Measurements from ENCODE around the gene TMEM25. TPM values are rescaled to one million over a fixed set of nuclear protein-coding genes. Genes with fewer than 3 reads are reported as not detected.
A peak's percentile ranks its signal among the peaks of the same experiment; 100 is the strongest.

Gene TMEM25
- total RNA-seq, 1 experiment from 2014 or later: 7.8 TPM

GRCh38 chr11:118531597-118532084, 649 bp downstream of the TMEM25 start:
- CTCF ChIA-PET: no interaction called here
- H3K27ac Mint-ChIP-seq (ENCODE audit: unreplicated experiment): no peak overlapping the region
- peaks cover 33% of the 10 kb centered on the region for H3K36me3 Mint-ChIP-seq (ENCODE audit: insufficient read depth, unreplicated experiment)
- H3K4me3 Mint-ChIP-seq (ENCODE audit: low read depth, unreplicated experiment): peak overlapping the region; percentile 75
- no peaks in the 10 kb centered on the region for H3K9me3 Mint-ChIP-seq (ENCODE audit: low read depth, unreplicated experiment)
- no peak for DNase-seq
- no peaks in the 10 kb centered on the region for H3K27me3 Mint-ChIP-seq (ENCODE audit: unreplicated experiment)
- no TSS peak for BruUV-seq (replicated peaks)
- peaks cover 13% of the 10 kb centered on the region for H3K4me1 Mint-ChIP-seq (ENCODE audit: low read depth, unreplicated experiment)
- intact Hi-C loops (cut with micrococcal nuclease; ENCODE audit: unreplicated experiment): no loop called here
- TF ChIP-seq CTCF (IDR thresholded peaks at IDR 0.05; ENCODE audit: unreplicated experiment): no peak

- intact Hi-C loops (cut with micrococcal nuclease; ENCODE audit: unreplicated experiment): no loop called here
- no peak for TF ChIP-seq CTCF (IDR thresholded peaks at IDR 0.05; ENCODE audit: unreplicated experiment)
- CTCF ChIA-PET: no interaction called here
- Mint-ChIP-seq H3K36me3 (ENCODE audit: insufficient read depth, unreplicated experiment) (peaks cover 30% of the 10 kb centered on the region), H3K4me1 (ENCODE audit: low read depth, unreplicated experiment) (peaks cover 13% of the 10 kb centered on the region), H3K27ac (ENCODE audit: unreplicated experiment) (no peak overlapping the region), H3K27me3 (ENCODE audit: unreplicated experiment) (no peaks in the 10 kb centered on the region), H3K9me3 (ENCODE audit: low read depth, unreplicated experiment) (no peaks in the 10 kb centered on the region), H3K4me3 (ENCODE audit: low read depth, unreplicated experiment) (peak overlapping the region; percentile 75)
- BruUV-seq (replicated peaks): no TSS peak
- DNase-seq: no peak
Measured at GRCh38 chr11:118532091-118532490, 1.1 kb downstream of the TMEM25 start.

GRCh38 chr11:118532852-118533768, 2.1 kb downstream of the TMEM25 start:
- peaks cover 26% of the 10 kb centered on the region for H3K36me3 Mint-ChIP-seq (ENCODE audit: insufficient read depth, unreplicated experiment)
- intact Hi-C loops (cut with micrococcal nuclease; ENCODE audit: unreplicated experiment): no loop called here

More at GRCh38 chr11:118532852-118533768, 2.1 kb downstream of the TMEM25 start:
- H3K27me3 Mint-ChIP-seq (ENCODE audit: unreplicated experiment): no peaks in the 10 kb centered on the region
- DNase-seq: no peak
- H3K4me1 Mint-ChIP-seq (ENCODE audit: low read depth, unreplicated experiment): peaks cover 13% of the 10 kb centered on the region
- no peak overlapping the region for H3K27ac Mint-ChIP-seq (ENCODE audit: unreplicated experiment)
- CTCF ChIA-PET: interaction anchor here (0.6 kb wide), 1 partner anchor 80 kb away, joined by 3 read pairs; no protein-coding TSS in a partner anchor
- no peak for TF ChIP-seq CTCF (IDR thresholded peaks at IDR 0.05; ENCODE audit: unreplicated experiment)
- no TSS peak for BruUV-seq (replicated peaks)
- no peak overlapping the region for H3K4me3 Mint-ChIP-seq (ENCODE audit: low read depth, unreplicated experiment)
- no peaks in the 10 kb centered on the region for H3K9me3 Mint-ChIP-seq (ENCODE audit: low read depth, unreplicated experiment)
